Activated naive CD8-positive, alpha-beta T cell treated with anti-CD3 and anti-CD28 coated beads for 36 hours (primary cell): ENCODE data around the gene MC1R. TPM values are rescaled to one million over a fixed set of nuclear protein-coding genes. Genes with fewer than 3 reads are reported as not detected.
"Not testable (repeated sequence)": the region's sequence is repeated elsewhere in the genome, so short reads cannot be mapped to it uniquely, and the experiment has no call there.

Source experiments
- DNase-seq: peaks from one replicate; pipeline ENCODE4 v3.0.0; 2021
- H3K27ac Mint-ChIP-seq: one replicate; pipeline ENCODE4 v1.8.0; 2022; ENCODE audit warnings: mild to moderate bottlenecking, moderate library complexity, mixed read lengths
- H3K27me3 Mint-ChIP-seq: one replicate; pipeline ENCODE4 v1.8.0; 2022; ENCODE audit warnings: mild to moderate bottlenecking, mixed read lengths
- H3K36me3 Mint-ChIP-seq: one replicate; pipeline ENCODE4 v1.8.0; 2021; ENCODE audit warnings: mild to moderate bottlenecking, mixed read lengths
- H3K4me1 Mint-ChIP-seq: one replicate; pipeline ENCODE4 v1.8.0; 2021; ENCODE audit warnings: mixed read lengths
- H3K4me3 Mint-ChIP-seq: one replicate; pipeline ENCODE4 v1.8.0; 2022; ENCODE audit warnings: mild to moderate bottlenecking, moderate library complexity, mixed read lengths
- H3K9me3 Mint-ChIP-seq: one replicate; pipeline ENCODE4 v1.8.0; 2022; ENCODE audit warnings: mixed read lengths
- total RNA-seq, 2 experiments: library from RNA; stranded (reverse); gene quantifications; one replicate each; pipeline ENCODE4 v1.2.3, GENCODE V29; 2021

MC1R gene
- total RNA-seq, 2 experiments from 2014 or later: 1.4 TPM

DNA sequence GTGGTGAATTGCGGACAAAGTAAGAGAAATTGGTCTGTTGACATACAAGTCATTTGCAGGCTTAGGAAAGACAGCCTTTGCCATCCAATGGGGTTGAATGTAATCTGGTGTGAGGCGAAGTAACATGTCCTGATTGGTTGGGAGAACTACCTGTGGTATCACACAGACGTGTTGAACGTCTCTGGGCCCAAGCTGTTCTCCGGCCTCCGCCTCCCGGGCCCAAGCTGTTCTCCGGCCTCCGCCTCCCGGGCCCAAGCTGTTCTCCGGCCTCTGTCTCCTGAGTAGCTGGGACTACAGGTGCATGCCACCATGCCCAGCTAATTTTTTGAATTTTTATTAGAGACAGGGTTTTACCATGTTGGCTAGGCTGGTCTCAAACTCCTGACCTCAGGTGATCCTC, 49.4 kb downstream of the MC1R start:
- not testable (repeated sequence) for H3K9me3 Mint-ChIP-seq, DNase-seq, H3K4me3 Mint-ChIP-seq, H3K27me3 Mint-ChIP-seq, H3K27ac Mint-ChIP-seq
- H3K36me3 Mint-ChIP-seq: peaks cover 17% of the 10 kb centered on the region
- peaks cover 16% of the 10 kb centered on the region for H3K4me1 Mint-ChIP-seq

- H3K36me3 Mint-ChIP-seq: peaks cover 26% of the 10 kb centered on the region
- no peaks in the 10 kb centered on the region for H3K27me3 Mint-ChIP-seq
- no peak overlapping the region for H3K4me3 Mint-ChIP-seq
- no peak for DNase-seq
- no peak overlapping the region for H3K27ac Mint-ChIP-seq
- H3K9me3 Mint-ChIP-seq: peaks cover 6% of the 10 kb centered on the region
- peaks cover 27% of the 10 kb centered on the region for H3K4me1 Mint-ChIP-seq
These were observed 51.2 kb downstream of the MC1R start for GRCh38 chr16:89969741-89970410.

Other genes starting within 250 kb of the MC1R start
- gene CDK10, start 232.2 kb upstream of the MC1R start, total RNA-seq: 10 to 100 TPM; 72.9 to 77.0 TPM
- 1 to 10 TPM; 3.2 to 3.3 TPM for gene SPATA2L, start 217.2 kb upstream of the MC1R start, total RNA-seq
- 1 to 10 TPM; 1.6 TPM for gene VPS9D1, start 198.0 kb upstream of the MC1R start, total RNA-seq
- gene ZNF276, start 197.3 kb upstream of the MC1R start, total RNA-seq: 10 to 100 TPM; 24.7 to 24.9 TPM
- 10 to 100 TPM; 79.7 to 88.2 TPM for gene FANCA, start 102.2 kb upstream of the MC1R start, total RNA-seq
- gene SPIRE2, start 90.4 kb upstream of the MC1R start, total RNA-seq: under 1 TPM; 0.14 to 0.52 TPM
- gene TCF25, start 45.3 kb upstream of the MC1R start, total RNA-seq: 100 to 1,000 TPM; 126 to 127 TPM
- gene TUBB3, start 4.5 kb downstream of the MC1R start, total RNA-seq: not detected
- 10 to 100 TPM; 21.1 to 22.0 TPM for gene DEF8, start 29.9 kb downstream of the MC1R start, total RNA-seq
- 1 to 10 TPM in 1 of 2 experiments, under 1 TPM in 1; 0.82 to 1.0 TPM for gene DBNDD1, start 100.6 kb downstream of the MC1R start, total RNA-seq
- gene PRDM7, start 158.5 kb downstream of the MC1R start, total RNA-seq: not detected